ENCODE data around the gene CERS1.
A peak's percentile ranks its signal among the peaks of the same experiment; 100 is the strongest.

The CERS1 gene

DNA sequence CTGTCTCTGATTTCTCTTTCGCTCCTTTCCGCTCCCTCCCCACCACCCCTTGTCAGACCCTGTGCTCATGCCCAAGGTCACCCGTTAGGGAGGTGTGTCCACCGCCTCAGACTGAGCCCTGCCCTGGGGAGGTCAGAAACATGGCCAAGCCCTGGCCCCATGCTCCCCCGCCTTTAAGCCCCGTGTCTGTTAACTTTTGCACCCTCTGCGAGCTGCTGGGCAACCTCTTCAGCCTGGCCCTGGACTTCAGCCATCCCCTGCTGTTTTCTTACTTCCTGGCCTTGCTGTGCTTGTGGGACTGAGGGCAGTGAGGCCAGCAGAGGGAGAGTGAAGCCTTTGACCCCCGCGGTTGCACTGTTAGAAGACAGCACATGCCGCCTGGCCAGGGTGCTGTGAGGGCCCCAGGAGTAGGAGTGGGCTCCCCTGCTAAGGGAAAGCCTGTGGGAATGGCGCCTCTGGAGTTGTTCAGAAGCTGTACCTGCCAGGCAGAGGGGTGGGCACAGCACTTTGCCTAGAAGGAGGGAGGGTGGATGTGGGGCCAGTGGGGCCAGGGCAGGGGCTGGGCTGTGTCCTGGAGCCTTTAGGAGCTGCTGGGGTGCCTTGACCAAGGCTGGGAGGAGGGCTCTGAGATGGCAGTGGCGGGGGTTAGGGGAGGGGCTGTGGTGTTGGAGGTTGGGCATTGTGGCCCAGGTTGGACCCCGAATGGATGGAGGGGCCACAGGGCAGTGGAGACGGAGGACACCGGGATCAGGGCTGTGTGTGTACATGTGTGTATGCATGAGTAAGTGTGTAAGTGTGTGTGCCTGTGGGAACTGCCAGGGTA, 56.3 kb downstream of the CERS1 start:
- DNase-seq (ENCODE audit: low read depth in 2 of 2): no peak

GRCh38 chr19:18834644-18834984, 61.3 kb downstream of the CERS1 start:
- no peak for DNase-seq (ENCODE audit: low read depth in 2 of 2)

- no peak for DNase-seq (ENCODE audit: low read depth in 2 of 2)
Measured at GRCh38 chr19:18833849-18834643, 61.9 kb downstream of the CERS1 start.

DNA sequence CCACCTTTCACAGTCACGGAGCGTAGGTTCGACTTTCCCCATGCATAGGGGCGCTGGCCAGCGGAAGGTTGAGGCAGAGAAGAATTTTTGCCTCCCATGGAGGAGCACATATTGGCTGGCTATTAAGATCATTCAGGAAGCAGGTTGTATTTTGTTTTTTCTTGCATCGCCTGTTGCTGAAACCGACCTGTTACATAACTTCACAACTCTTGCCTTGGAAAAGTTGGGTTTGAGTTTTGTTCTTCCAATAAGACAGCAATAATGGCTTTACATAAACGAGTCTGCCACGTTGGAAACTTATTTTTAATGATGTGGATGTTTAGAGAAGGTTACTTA, 62.8 kb downstream of the CERS1 start:
- no peak for DNase-seq (ENCODE audit: low read depth in 2 of 2)

- no peak for DNase-seq (ENCODE audit: low read depth in 2 of 2)
Measured at GRCh38 chr19:18832306-18833140, 63.4 kb downstream of the CERS1 start.

DNA sequence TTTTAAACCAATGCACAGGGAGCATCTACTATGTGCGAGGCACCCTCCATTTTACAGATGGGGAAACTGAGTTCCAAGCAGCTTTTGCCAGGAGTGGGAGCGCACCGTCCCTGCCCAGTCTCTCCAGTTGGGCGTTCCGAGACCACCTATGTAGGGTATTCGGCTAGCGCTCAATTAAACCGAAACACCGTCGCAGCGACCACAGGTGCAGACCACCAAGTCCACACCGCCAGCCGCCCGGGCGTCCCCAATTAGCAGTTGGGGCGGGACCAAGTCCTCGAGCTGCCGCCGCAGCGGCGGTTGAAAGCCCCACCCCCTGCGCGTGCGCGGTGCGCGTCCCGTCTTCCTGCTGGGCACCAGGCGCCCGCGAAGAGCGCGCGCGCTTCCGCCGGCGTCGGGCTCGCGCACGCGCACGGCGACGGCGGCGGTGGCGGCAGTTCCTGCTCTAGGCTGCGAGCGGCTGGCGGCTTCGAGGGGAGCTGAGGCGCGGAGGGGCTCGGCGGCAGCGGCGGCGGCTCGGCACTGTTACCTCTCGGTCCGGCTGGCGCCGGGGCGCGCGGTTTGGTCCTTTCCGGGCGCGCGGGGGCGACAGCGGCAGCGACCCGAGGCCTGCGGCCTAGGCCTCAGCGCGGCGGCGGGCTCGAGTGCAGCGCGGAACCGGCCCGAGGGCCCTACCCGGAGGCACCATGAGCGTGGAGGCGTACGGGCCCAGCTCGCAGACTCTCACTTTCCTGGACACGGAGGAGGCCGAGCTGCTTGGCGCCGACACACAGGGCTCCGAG, 64.2 kb downstream of the CERS1 start, which contains the start of gene UPF1:
Gene UPF1 (plus strand): TSS at position 436 of the 782 bp plus-strand sequence. CDS start 251 bp downstream, at position 687.
- DNase-seq (ENCODE audit: low read depth in 2 of 2): peak; percentile 89 to 98

- DNase-seq (ENCODE audit: low read depth in 2 of 2): no peak
Measured at GRCh38 chr19:18830488-18830887, 65.5 kb downstream of the CERS1 start.

GRCh38 chr19:18828786-18829185, 67.2 kb downstream of the CERS1 start:
- DNase-seq (ENCODE audit: low read depth in 2 of 2): no peak

All from stimulated activated CD8-positive, alpha-beta memory T cell treated with anti-CD3 and anti-CD28 coated beads, Interleukin-7, amount 100 ng/mL, for 4 hours (primary cell).